Endothelial cell of umbilical vein (primary cell): ENCODE measurements around the gene TMEM47. TPM values are rescaled to one million over a fixed set of nuclear protein-coding genes. Genes with fewer than 3 reads are reported as not detected.

Experiments
- BruUV-seq: library from RNA; stranded (reverse); fragments of 400-500 nt; replicated peaks from 2 replicates; lab custom pipeline; 2021; lab: Mats Ljungman, UMichigan
- CTCF ChIA-PET: fragments of 300-600, 350-600 bp; sonication (Branson Sonifier 250); formaldehyde crosslinking; loops from one replicate; lab custom pipeline; 2021; ENCODE audit warnings: antibody characterized with exemption, inconsistent platforms; lab: Charles Lee
- POLR2A ChIA-PET: fragments of 300-600, 350-600 bp; sonication (Branson Sonifier 250); formaldehyde crosslinking; loops from one replicate; lab custom pipeline; 2021; ENCODE audit warnings: antibody characterized with exemption, inconsistent platforms; lab: Charles Lee
- DNase-seq: peaks from one replicate; pipeline ENCODE4 v3.0.0-alpha.2; 2011; ENCODE audit warnings: low read depth, low spot score
- FAIRE-seq: peaks from 2 replicates; lab custom pipeline; 2011; peaks lifted over from hg19 to GRCh38; lab: Jason Lieb, UNC
- H2AFZ ChIP-seq: 2 replicates; pipeline ENCODE4 v1.6.0; 2012; ENCODE audit warnings: low read depth, low read length, control low read depth, inconsistent platforms
- H3K27ac ChIP-seq: 2 replicates; pipeline ENCODE4 v1.5.1; 2011; ENCODE audit warnings: low read depth, mild to moderate bottlenecking, control low read depth, low read length, moderate library complexity; ENCODE audit not compliant: insufficient read depth
- H3K27me3 ChIP-seq, 2 experiments: 2 replicates each; pipeline versions ENCODE4 v1.6.0 to v1.6.1; 2011; ENCODE audit warnings: low read length in 2 of 2, mixed read lengths in 1 of 2; ENCODE audit not compliant: control insufficient read depth in 2 of 2, insufficient read depth in 2 of 2
- H3K36me3 ChIP-seq, 2 experiments: 2 replicates in 1 of 2; 3 replicates in 1 of 2; pipeline ENCODE4 v1.5.1; 2011; ENCODE audit warnings: low read length in 2 of 2, mild to moderate bottlenecking in 1 of 2, moderate library complexity in 1 of 2; ENCODE audit not compliant: control insufficient read depth in 2 of 2, insufficient read depth in 2 of 2; ENCODE audit errors: extremely low read depth in 1 of 2
- H3K4me1 ChIP-seq: 3 replicates; pipeline ENCODE4 v1.5.1; 2011; ENCODE audit warnings: mild to moderate bottlenecking, low read length; ENCODE audit not compliant: control insufficient read depth, insufficient read depth; ENCODE audit errors: extremely low read depth
- H3K4me2 ChIP-seq: 2 replicates; pipeline ENCODE4 v1.6.1; 2011; ENCODE audit warnings: low read length, control low read depth, mixed read lengths; ENCODE audit not compliant: insufficient read depth
- H3K4me3 ChIP-seq, 3 experiments: fragments of 200-600 bp in 1 of 3; sonication (generic), shearing (Covaris generic) in 1 of 3; replicated peaks in 1 of 3; 2 replicates each; pipeline ENCODE4 v1.5.1; 2011 to 2016; ENCODE audit warnings: control low read depth in 3 of 3, low read length in 3 of 3, mild to moderate bottlenecking in 2 of 3, inconsistent platforms in 1 of 3, low read depth in 1 of 3, moderate library complexity in 1 of 3; ENCODE audit not compliant: insufficient read depth in 1 of 3
- H3K79me2 ChIP-seq: 2 replicates; pipeline ENCODE4 v1.6.0; 2012; ENCODE audit warnings: low read length, inconsistent platforms; ENCODE audit not compliant: control insufficient read depth, insufficient read depth
- H3K9ac ChIP-seq: replicated peaks from 2 replicates; pipeline ENCODE3; 2011; ENCODE audit warnings: low read length, control low read depth; ENCODE audit not compliant: insufficient read depth; ENCODE audit errors: extremely low read depth
- H3K9me1 ChIP-seq: replicated peaks from 3 replicates; pipeline ENCODE4 v1.6.0; 2011; ENCODE audit warnings: mild to moderate bottlenecking, low read length; ENCODE audit not compliant: control insufficient read depth, insufficient read depth; ENCODE audit errors: extremely low read depth
- H3K9me3 ChIP-seq: replicated peaks from 2 replicates; pipeline ENCODE4 v1.5.1; 2012; ENCODE audit warnings: low read length, inconsistent platforms; ENCODE audit not compliant: control insufficient read depth, insufficient read depth
- H4K20me1 ChIP-seq: replicated peaks from 2 replicates; pipeline ENCODE3; 2011; ENCODE audit warnings: mild to moderate bottlenecking, low read length; ENCODE audit not compliant: control insufficient read depth, insufficient read depth; ENCODE audit errors: extremely low read depth
- CTCF ChIP-seq, 2 donors: IDR thresholded peaks; 1 replicate in 1 of 2; 2 replicates in 1 of 2; pipeline ENCODE4 v1.5.1; 2011; ENCODE audit warnings: low read length in 2 of 2, mild to moderate bottlenecking in 2 of 2, moderate library complexity in 2 of 2, control low read depth in 1 of 2, inconsistent platforms in 1 of 2, low read depth in 1 of 2; ENCODE audit not compliant: insufficient read depth in 1 of 2; ENCODE audit errors: extremely low read depth in 1 of 2
- EZH2 ChIP-seq: IDR thresholded peaks from 2 replicates; pipeline ENCODE4 v1.6.1; 2012; ENCODE audit warnings: borderline replicate concordance, low read depth, mild to moderate bottlenecking, moderate library complexity, low read length, inconsistent platforms; ENCODE audit not compliant: severe bottlenecking
- FOS ChIP-seq: IDR thresholded peaks from 2 replicates; pipeline ENCODE4 v1.6.1; 2011; ENCODE audit warnings: mild to moderate bottlenecking, low read length, moderate library complexity, borderline replicate concordance; ENCODE audit not compliant: insufficient read depth
- GATA2 ChIP-seq: IDR thresholded peaks from 2 replicates; pipeline ENCODE4 v1.7.0; 2011; ENCODE audit warnings: low read depth, mild to moderate bottlenecking, moderate library complexity, mixed read lengths, low read length; ENCODE audit not compliant: insufficient read length, insufficient read depth
- JUN ChIP-seq: IDR thresholded peaks from 2 replicates; pipeline ENCODE4 v1.6.1; 2011; ENCODE audit warnings: borderline replicate concordance, low read depth; ENCODE audit not compliant: insufficient read length, insufficient read depth
- MAX ChIP-seq: IDR thresholded peaks from 2 replicates; pipeline ENCODE4 v1.6.1; 2011; ENCODE audit not compliant: insufficient read depth, insufficient read length
- MYC ChIP-seq: IDR thresholded peaks from one replicate; pipeline ENCODE4 v1.6.1; 2011; ENCODE audit warnings: mild to moderate bottlenecking, low read depth, low read length
- POLR2A ChIP-seq: IDR thresholded peaks from 2 replicates; pipeline ENCODE4 v1.6.1; 2012; ENCODE audit warnings: low read depth, mild to moderate bottlenecking, control low read depth, low read length
- POLR2AphosphoS5 ChIP-seq: IDR thresholded peaks from 2 replicates; pipeline ENCODE4 v1.6.1; 2012; ENCODE audit warnings: low read depth, mild to moderate bottlenecking, control low read depth, low read length, moderate library complexity; ENCODE audit not compliant: insufficient read depth
- dilution Hi-C: fragments of 300-500 bp; cut with MboI; formaldehyde crosslinking; loops from one replicate; pipeline ENCODE4 v1.15.0; 2019; ENCODE audit warnings: low sequenced_read_pairs; ENCODE audit not compliant: extremely low pct_ligation_motif_present
- intact Hi-C: fragments of 100-400 bp; cut with micrococcal nuclease; formaldehyde crosslinking; loops from one replicate; pipeline ENCODE4 v1.10.0; 2022
- polyA plus RNA-seq, 4 experiments: library from polyadenylated mRNA; depleted of rRNA in 3 of 4; stranded (reverse) in 3 of 4; unstranded in 1 of 4; fragments of >200 nt; gene quantifications; 2 replicates each; pipeline versions ENCODE4 v1.2.1 to v1.2.3, GENCODE V29; 2011 to 2012; ENCODE audit warnings: missing spikeins in 1 of 4
- total RNA-seq: library from RNA; stranded (reverse); gene quantifications from 2 replicates; pipeline ENCODE4 v1.2.3, GENCODE V29; 2021

Gene TMEM47
- total and polyA plus RNA-seq, 2 donors (not counting 3 experiments of a cell fraction or from before 2014, with no cell fraction given), result 18.5 to 22.2 TPM

- Histone ChIP-seq H2AFZ (no peak overlapping the region), H3K9me1 (no peaks in the 10 kb centered on the region), H3K79me2 (peaks cover 2% of the 10 kb centered on the region), H3K27me3 (no peaks in the 10 kb centered on the region), H3K4me1 (peaks cover 11% of the 10 kb centered on the region), H3K9ac (no peak overlapping the region), H3K4me2 (no peak overlapping the region), H3K27ac (no peak overlapping the region), H3K36me3 (peaks cover 0 to 2% of the 10 kb centered on the region in 2 experiments), H3K4me3 (no peak overlapping the region), H4K20me1 (no peaks in the 10 kb centered on the region), H3K9me3 (no peaks in the 10 kb centered on the region)
- dilution Hi-C loops, result no loop called here
- intact Hi-C loops, result loop anchor here (5.0 to 10.0 kb wide), 2 partner anchors 45 to 282 kb away; no protein-coding TSS in a partner anchor
- CTCF ChIA-PET, result no interaction called here
- no peak for FAIRE-seq
- BruUV-seq, result no TSS peak
- TF ChIP-seq EZH2 (no peak), FOS (no peak), JUN (no peak), GATA2 (no peak), POLR2A (no peak), MAX (no peak), MYC (no peak), POLR2AphosphoS5 (no peak), CTCF (IDR thresholded peaks at IDR 0.05; ENCODE audit: extremely low read depth in 1 of 2, insufficient read depth in 1 of 2, low read depth in 1 of 2, low read length in 2 of 2) (no peak)
- DNase-seq, result no peak
- POLR2A ChIA-PET, result no interaction called here
Observed at GRCh38 chrX:34632384-34632783, 24.7 kb downstream of the TMEM47 start.
